OCI-LY7 (cell line): Measurements from ENCODE around the gene AVPI1.

ENCODE experiments used
- CTCF ChIP-seq: fragments of 200-600 bp; sonication (generic); conservative IDR thresholded peaks from 2 replicates; pipeline ENCODE4 v1.5.1; 2014; ENCODE audit warnings: mild to moderate bottlenecking, antibody characterized with exemption, low read length, moderate library complexity, mixed read lengths
- EZH2phosphoT487 ChIP-seq: fragments of 200-600 bp; sonication (generic); IDR thresholded peaks from 2 replicates; pipeline ENCODE4 v1.6.1; 2018; ENCODE audit warnings: low read depth, borderline replicate concordance, mild to moderate bottlenecking, mixed run types, antibody characterized with exemption, low read length, moderate library complexity, mixed read lengths

GRCh38 chr10:97733256-97733655, 46.2 kb upstream of the AVPI1 start:
- TF ChIP-seq CTCF: no peak
- TF ChIP-seq EZH2phosphoT487: no peak
